Renal pelvis (tissue), 4 donors: Measurements from ENCODE around the gene ADAM8. TPM values are rescaled to one million over a fixed set of nuclear protein-coding genes. Genes with fewer than 3 reads are reported as not detected.
"Not testable (repeated sequence)": the region's sequence is repeated elsewhere in the genome, so short reads cannot be mapped to it uniquely, and the experiment has no call there.

Source experiments
- DNase-seq: peaks from one replicate; pipeline ENCODE4 v3.0.0-alpha.2; 2013
- polyA plus RNA-seq, 3 donors: library from polyadenylated mRNA; unstranded; fragments of 120-200 nt; gene quantifications; one replicate each; pipeline ENCODE4 v1.2.1, GENCODE V29; 2013; ENCODE audit not compliant: insufficient read length in 3 of 3

Gene ADAM8
- polyA plus RNA-seq, 3 donors = 2.2 to 5.0 (median 4.0) TPM

- no peak for DNase-seq
These were observed 45.3 kb downstream of the ADAM8 start for GRCh38 chr10:133231244-133231945.

GRCh38 chr10:133230387-133231195 is 46.1 kb downstream of the ADAM8 start:
- no peak for DNase-seq

GRCh38 chr10:133230044-133230361 is 46.7 kb downstream of the ADAM8 start, which contains the start of gene UTF1:
Gene UTF1 (plus strand): TSS chr10:133230217. CDS start chr10:133230289, 72 bp downstream.
- no peak for DNase-seq

- no peak for DNase-seq
These were observed 47.2 kb downstream of the ADAM8 start for GRCh38 chr10:133229265-133230043.

GRCh38 chr10:133227256-133227655 is 49.4 kb downstream of the ADAM8 start:
- no peak for DNase-seq

- no peak for DNase-seq
These were observed 50.3 kb downstream of the ADAM8 start for GRCh38 chr10:133226251-133226808.

- DNase-seq = no peak
These were observed 50.9 kb downstream of the ADAM8 start for GRCh38 chr10:133225707-133226191.

GRCh38 chr10:133224756-133225372 is 51.8 kb downstream of the ADAM8 start:
- DNase-seq = peak; percentile 78

GRCh38 chr10:133224076-133224475 is 52.6 kb downstream of the ADAM8 start:
- no peak for DNase-seq

GRCh38 chr10:133221756-133222155 is 54.9 kb downstream of the ADAM8 start:
- DNase-seq = not testable (repeated sequence)

- DNase-seq = no peak
These were observed 55.3 kb downstream of the ADAM8 start for GRCh38 chr10:133221331-133221730.

- peak; percentile 60 for DNase-seq
These were observed 56.9 kb downstream of the ADAM8 start for GRCh38 chr10:133219782-133220181.

- DNase-seq = no peak
These were observed 57.8 kb downstream of the ADAM8 start for GRCh38 chr10:133218891-133219290.

GRCh38 chr10:133217800-133218589 is 58.7 kb downstream of the ADAM8 start:
- DNase-seq = no peak

- no peak for DNase-seq
These were observed 59.9 kb downstream of the ADAM8 start for GRCh38 chr10:133216776-133217175.

GRCh38 chr10:133215586-133215985 is 61.1 kb downstream of the ADAM8 start:
- DNase-seq = no peak

- DNase-seq = no peak
These were observed 61.9 kb downstream of the ADAM8 start for GRCh38 chr10:133214468-133215410.

GRCh38 chr10:133213641-133214467 is 62.8 kb downstream of the ADAM8 start:
- no peak for DNase-seq
